Esophagus squamous epithelium (tissue), 5 donors: ENCODE measurements around the gene GTSE1. TPM values are rescaled to one million over a fixed set of nuclear protein-coding genes. Genes with fewer than 3 reads are reported as not detected.
A peak's percentile ranks its signal among the peaks of the same experiment; 100 is the strongest.

Experiments used
- DNase-seq: peaks from one replicate; lab custom pipeline; 2025; lab: John Stamatoyannopoulos, UW
- H3K27ac ChIP-seq, 4 donors: fragments of 200-600 bp; sonication (generic); one replicate each; pipeline ENCODE4 v1.5.1; 2016 to 2019; ENCODE audit warnings: mild to moderate bottlenecking in 1 of 4
- H3K27me3 ChIP-seq, 4 donors: fragments of 200-600 bp; sonication (generic); 1 replicate in 3 of 4; 2 replicates in 1 of 4; pipeline versions ENCODE4 v1.5.1 to v1.6.0; 2017 to 2021; ENCODE audit warnings: antibody characterized with exemption in 1 of 4
- H3K36me3 ChIP-seq, 3 donors: fragments of 200-600 bp; sonication (generic); one replicate each; pipeline ENCODE4 v1.5.1; 2016 to 2019
- H3K4me1 ChIP-seq, 3 donors: fragments of 200-600 bp; sonication (generic); one replicate each; pipeline ENCODE4 v1.5.1; 2017 to 2019
- H3K4me3 ChIP-seq, 4 donors: fragments of 200-600 bp; sonication (generic); 1 replicate in 3 of 4; 2 replicates in 1 of 4; pipeline ENCODE4 v1.5.1; 2016 to 2019; ENCODE audit warnings: mild to moderate bottlenecking in 2 of 4, moderate library complexity in 1 of 4
- H3K9me3 ChIP-seq, 3 donors: fragments of 200-600 bp; sonication (generic); one replicate each; pipeline ENCODE4 v1.5.1; 2016 to 2019
- CTCF ChIP-seq, 6 experiments: fragments of 450-650 bp in 4 of 6; fragments of 200-600 bp in 2 of 6; sonication (generic) in 2 of 6; IDR thresholded peaks; one replicate each; pipeline ENCODE4 v1.5.1; 2016 to 2019; ENCODE audit warnings: antibody characterized with exemption in 6 of 6, mild to moderate bottlenecking in 4 of 6, moderate library complexity in 4 of 6
- POLR2A ChIP-seq, 4 donors: fragments of 450-650 bp; IDR thresholded peaks; one replicate each; pipeline ENCODE4 v1.6.1; 2017; ENCODE audit warnings: antibody characterized with exemption in 4 of 4, mild to moderate bottlenecking in 4 of 4, moderate library complexity in 3 of 4
- WGBS, 2 donors: methylation state at CpG; one replicate each; pipeline ENCODE4 v1.1.5; 2018; 5-methylcytosine and 5-hydroxymethylcytosine counted together
- intact Hi-C: fragments of 100-400 bp; cut with DNase I; formaldehyde crosslinking; loops from one replicate; pipeline ENCODE4 v1.15.0; 2022
- total RNA-seq, 4 donors: library from RNA; depleted of rRNA; stranded (reverse); fragments of >200 nt; gene quantifications; one replicate each; pipeline ENCODE4 v1.1.0, GENCODE V29; 2016
- donor health status: DM: yes; HTN: yes; CAD: no.

The GTSE1 gene
- total RNA-seq, 4 donors from 2014 or later = 1.4 to 8.0 (median 3.4) TPM

GRCh38 chr22:46376908-46377524 is 80.3 kb downstream of the GTSE1 start:
- Histone ChIP-seq H3K4me1 (peaks cover 19 to 68% (median 33%) of the 10 kb centered on the region in 3 donors), H3K27ac (peak overlapping the region; percentile 73 to 90 (median 86)), H3K36me3 (peaks cover 0 to 58% (median 0%) of the 10 kb centered on the region in 3 donors), H3K9me3 (peaks cover 0 to 10% (median 8%) of the 10 kb centered on the region in 3 donors), H3K27me3 (peaks cover 0 to 8% (median 0%) of the 10 kb centered on the region in 4 donors), H3K4me3 (no peak overlapping the region)
- intact Hi-C loops = no loop called here
- 85 to 87% methylated on average over 15 to 19 of the region's 19 CpGs for WGBS, 2 donors
- TF ChIP-seq CTCF (IDR thresholded peaks at IDR 0.05) (no peak), POLR2A (IDR thresholded peaks at IDR 0.05) (no peak)
- DNase-seq = no peak

- Histone ChIP-seq H3K4me3 (no peak overlapping the region), H3K27ac (peak overlapping the region; percentile 73 to 90 (median 86)), H3K4me1 (peaks cover 19 to 64% (median 33%) of the 10 kb centered on the region in 3 donors), H3K27me3 (peaks cover 0 to 8% (median 0%) of the 10 kb centered on the region in 4 donors), H3K36me3 (peaks cover 0 to 65% (median 0%) of the 10 kb centered on the region in 3 donors), H3K9me3 (peaks cover 0 to 10% (median 8%) of the 10 kb centered on the region in 3 donors)
- intact Hi-C loops = no loop called here
- WGBS, 2 donors = 82 to 83% methylated on average over 5 to 7 of the region's 27 CpGs
- no peak for TF ChIP-seq CTCF (IDR thresholded peaks at IDR 0.05)
- no peak for DNase-seq
Observed at GRCh38 chr22:46377525-46378425, 81.1 kb downstream of the GTSE1 start.

GRCh38 chr22:46378426-46379065 is 81.9 kb downstream of the GTSE1 start:
- 78 to 81% methylated on average over 8 to 13 of the region's 22 CpGs for WGBS, 2 donors
- peak overlapping the region; percentile 73 to 90 (median 86) for H3K27ac ChIP-seq
- H3K4me1 ChIP-seq = peaks cover 18 to 57% (median 27%) of the 10 kb centered on the region in 3 donors
- peaks cover 0 to 8% (median 0%) of the 10 kb centered on the region in 4 donors for H3K27me3 ChIP-seq
- H3K9me3 ChIP-seq = peaks cover 0 to 10% (median 8%) of the 10 kb centered on the region in 3 donors
- TF ChIP-seq POLR2A (IDR thresholded peaks at IDR 0.05) (no peak), CTCF (IDR thresholded peaks at IDR 0.05) (no peak)
- H3K4me3 ChIP-seq = no peak overlapping the region
- peaks cover 0 to 73% (median 0%) of the 10 kb centered on the region in 3 donors for H3K36me3 ChIP-seq
- DNase-seq = no peak
- intact Hi-C loops = no loop called here

- H3K4me1 ChIP-seq = peaks cover 11 to 49% (median 20%) of the 10 kb centered on the region in 3 donors
- no peak overlapping the region for H3K4me3 ChIP-seq
- H3K36me3 ChIP-seq = peaks cover 0 to 81% (median 0%) of the 10 kb centered on the region in 3 donors
- TF ChIP-seq CTCF (IDR thresholded peaks at IDR 0.05) = no peak
- no peak for TF ChIP-seq POLR2A (IDR thresholded peaks at IDR 0.05)
- intact Hi-C loops = no loop called here
- peaks cover 0 to 5% (median 0%) of the 10 kb centered on the region in 4 donors for H3K27me3 ChIP-seq
- no peak for DNase-seq
- H3K9me3 ChIP-seq = peaks cover 0 to 10% (median 8%) of the 10 kb centered on the region in 3 donors
- peak overlapping the region; percentile 73 to 90 (median 86) for H3K27ac ChIP-seq
- 77 to 81% methylated on average over 13 to 23 of the region's 29 CpGs for WGBS, 2 donors
Observed at GRCh38 chr22:46379066-46379930, 82.6 kb downstream of the GTSE1 start.
